Lower leg skin (tissue), 4 donors: ENCODE data around the gene TXLNB. TPM values are rescaled to one million over a fixed set of nuclear protein-coding genes. Genes with fewer than 3 reads are reported as not detected.
"Not testable (repeated sequence)": the region's sequence is repeated elsewhere in the genome, so short reads cannot be mapped to it uniquely, and the experiment has no call there.

Experiments used
- DNase-seq, 2 donors: peaks; one replicate each; pipeline ENCODE4 v3.0.0-alpha.2; 2019; ENCODE audit warnings: low spot score in 2 of 2
- H3K4me3 ChIP-seq: fragments of 200-600 bp; sonication (generic); 2 replicates; pipeline ENCODE4 v1.5.1; 2017; ENCODE audit warnings: mild to moderate bottlenecking, low read depth; ENCODE audit not compliant: poor library complexity, severe bottlenecking
- CTCF ChIP-seq, 3 donors: fragments of 450-650 bp; IDR thresholded peaks; one replicate each; pipeline ENCODE4 v1.5.1; 2016; ENCODE audit warnings: antibody characterized with exemption in 3 of 3, mild to moderate bottlenecking in 3 of 3, moderate library complexity in 2 of 3
- POLR2A ChIP-seq, 2 donors: fragments of 450-650 bp; IDR thresholded peaks; one replicate each; pipeline ENCODE4 v1.6.1; 2016 to 2017; ENCODE audit warnings: antibody characterized with exemption in 2 of 2, mild to moderate bottlenecking in 1 of 2, moderate library complexity in 1 of 2
- WGBS, 2 donors: methylation state at CpG; one replicate each; pipeline ENCODE4 v1.1.5; 2018; 5-methylcytosine and 5-hydroxymethylcytosine counted together
- intact Hi-C: fragments of 100-400 bp; cut with DNase I; formaldehyde crosslinking; loops from one replicate; pipeline ENCODE4 v1.15.0; 2023; ENCODE audit warnings: low total_unique reads
- total RNA-seq, 4 donors: library from RNA; depleted of rRNA; stranded (reverse); fragments of >200 nt; gene quantifications; one replicate each; pipeline ENCODE4 v1.1.0, GENCODE V29; 2016

Gene TXLNB
- total RNA-seq, 4 donors from 2014 or later: 0.27 to 0.29 TPM; not detected in 2

DNA sequence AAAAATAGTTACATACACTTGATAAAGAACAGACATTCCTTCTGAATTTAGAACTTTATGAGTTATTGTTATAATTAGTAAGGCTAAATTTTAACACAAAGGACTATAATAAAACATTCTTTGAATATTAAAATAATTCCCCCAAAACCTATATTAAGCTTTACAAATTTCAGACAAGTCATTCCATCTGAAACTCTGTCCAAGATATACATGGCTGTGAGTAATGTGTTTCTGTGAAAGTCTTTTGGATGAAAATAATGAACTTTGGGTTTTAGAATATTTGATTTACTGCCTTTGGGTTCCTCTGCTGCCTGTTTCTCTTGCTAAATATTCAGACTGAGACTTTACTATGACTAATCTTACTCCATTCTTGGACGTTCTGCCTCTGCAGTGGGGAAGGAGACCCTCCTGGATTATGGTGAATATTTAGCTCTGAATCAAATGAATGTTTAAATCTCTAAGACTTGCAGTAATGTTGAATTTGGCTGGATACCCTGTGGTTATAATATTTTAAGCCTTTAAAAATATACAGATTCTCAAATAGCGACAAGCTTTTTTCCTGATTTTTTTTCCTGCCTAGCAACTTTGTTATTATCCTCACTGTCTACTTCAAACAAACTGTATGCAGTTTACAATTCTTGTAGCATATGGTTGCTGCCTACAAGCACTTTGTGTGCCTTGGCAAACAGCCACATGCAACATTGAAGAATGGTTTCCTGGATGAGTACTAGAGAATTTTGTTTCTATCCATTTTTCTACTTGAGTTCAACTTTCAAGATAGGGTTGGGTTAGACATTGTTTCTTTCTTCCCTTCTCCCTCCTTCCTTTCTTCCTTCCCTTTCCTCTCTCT, 51.4 kb downstream of the TXLNB start:
- intact Hi-C loops: no loop called here
- no peak overlapping the region for H3K4me3 ChIP-seq
- DNase-seq: no peak
- WGBS, 2 donors: 17 to 24% methylated on average over 2 of the region's 2 CpGs
- TF ChIP-seq POLR2A (IDR thresholded peaks at IDR 0.05) (no peak), CTCF (IDR thresholded peaks at IDR 0.05) (no peak)

GRCh38 chr6:139239064-139239463, 52.7 kb downstream of the TXLNB start:
- no peak for TF ChIP-seq POLR2A (IDR thresholded peaks at IDR 0.05)
- no peak for TF ChIP-seq CTCF (IDR thresholded peaks at IDR 0.05)
- no peak for DNase-seq
- intact Hi-C loops: no loop called here
- no peak overlapping the region for H3K4me3 ChIP-seq
- 74 to 85% methylated on average over 10 of the region's 10 CpGs for WGBS, 2 donors

GRCh38 chr6:139236105-139236504, 55.7 kb downstream of the TXLNB start:
- no peak overlapping the region for H3K4me3 ChIP-seq
- TF ChIP-seq POLR2A (IDR thresholded peaks at IDR 0.05) (no peak), CTCF (IDR thresholded peaks at IDR 0.05) (no peak)
- intact Hi-C loops: no loop called here
- 87% methylated on average over 5 of the region's 5 CpGs for WGBS, 2 donors
- DNase-seq: no peak

DNA sequence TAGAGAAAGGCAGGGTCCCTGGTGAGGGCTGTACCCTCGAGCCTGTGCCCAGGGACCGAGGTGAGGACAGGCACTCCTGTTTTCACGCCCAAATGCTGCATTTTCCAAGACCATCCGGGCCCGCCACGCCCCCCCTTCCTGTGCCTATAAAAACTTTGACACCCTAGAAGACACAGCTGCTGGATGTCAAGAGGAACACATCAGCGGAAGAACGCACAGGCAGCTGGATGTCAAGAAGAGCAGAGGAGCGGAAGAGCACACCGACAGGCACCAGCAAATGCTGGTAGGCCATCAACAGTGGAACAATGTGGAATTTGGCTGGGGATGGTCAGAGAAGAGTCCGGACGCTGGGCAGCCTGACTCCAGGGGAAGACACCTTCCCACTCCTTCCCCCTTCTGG, 56.1 kb downstream of the TXLNB start:
- 92 to 96% methylated on average over 12 of the region's 12 CpGs for WGBS, 2 donors
- TF ChIP-seq POLR2A (IDR thresholded peaks at IDR 0.05): no peak
- TF ChIP-seq CTCF (IDR thresholded peaks at IDR 0.05): no peak
- no peak overlapping the region for H3K4me3 ChIP-seq
- intact Hi-C loops: no loop called here
- no peak for DNase-seq

DNA sequence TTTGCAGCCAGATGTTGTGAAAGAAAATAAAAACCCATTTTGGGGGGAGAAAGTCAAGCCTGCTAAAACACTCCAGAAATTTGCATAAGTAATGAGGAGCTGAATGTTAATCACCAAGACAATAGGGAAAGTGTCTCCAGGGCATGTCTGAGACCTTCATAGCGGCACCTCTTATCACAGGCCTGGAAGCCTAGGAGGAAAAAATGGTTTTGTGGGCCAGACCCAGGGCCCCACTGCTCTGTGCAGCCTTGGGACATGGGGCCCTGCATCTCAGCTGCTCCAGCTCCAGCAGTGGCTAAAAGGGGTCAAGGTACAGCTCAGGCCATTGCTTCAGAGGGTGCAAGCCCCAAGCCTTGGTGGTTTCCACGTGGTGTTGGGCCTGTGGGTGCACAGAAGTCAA, 57.6 kb downstream of the TXLNB start:
- H3K4me3 ChIP-seq, DNase-seq, intact Hi-C loops: not testable (repeated sequence)
- 81 to 89% methylated on average over 2 of the region's 2 CpGs for WGBS, 2 donors

DNA sequence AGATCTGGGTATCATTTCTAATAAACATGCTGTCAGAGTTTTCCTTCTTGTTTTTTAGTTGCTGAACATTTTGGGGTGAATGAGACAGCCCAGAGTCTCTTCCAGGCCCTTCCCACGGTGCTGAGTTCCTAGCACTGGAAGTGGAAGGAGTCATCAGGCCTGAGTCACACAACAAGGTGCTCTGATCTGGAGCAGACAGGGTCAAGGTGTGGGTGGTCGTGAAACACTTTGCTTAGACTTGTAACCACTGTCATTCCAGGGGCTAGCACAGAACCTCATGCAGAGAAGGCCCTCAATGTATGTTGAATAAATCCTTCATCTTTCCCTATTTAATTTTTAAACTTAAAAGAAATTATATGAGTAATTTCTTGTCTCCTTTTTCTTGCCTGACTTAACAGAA, 60.6 kb downstream of the TXLNB start:
- H3K4me3 ChIP-seq: no peak overlapping the region
- intact Hi-C loops: no loop called here
- DNase-seq: no peak
- no peak for TF ChIP-seq POLR2A (IDR thresholded peaks at IDR 0.05)
- TF ChIP-seq CTCF (IDR thresholded peaks at IDR 0.05): no peak
- whole genome bisulfite sequencing, 2 donors: 33 to 37% methylated on average over 2 of the region's 2 CpGs
